Ovary (tissue), 3 donors: Measurements from ENCODE around the gene ACACB.

Source experiments
- EP300 ChIP-seq: sonication (generic); formaldehyde crosslinking; IDR thresholded peaks from one replicate; pipeline ENCODE4 v1.6.1; 2017; ENCODE audit warnings: antibody characterized with exemption
- POLR2A ChIP-seq: fragments of 450-650 bp; IDR thresholded peaks from one replicate; pipeline ENCODE4 v1.6.1; 2017; ENCODE audit warnings: antibody characterized with exemption, mild to moderate bottlenecking, moderate library complexity
- TF ChIP-seq, protein P1 (sequence below), 3 donors: fragments of 450-650 bp in 2 of 3; fragments of 200-600 bp in 1 of 3; IDR thresholded peaks; one replicate each; pipeline versions ENCODE4 v1.5.1 to v1.8.0; 2016 to 2022; ENCODE audit warnings: antibody characterized with exemption in 3 of 3, mild to moderate bottlenecking in 1 of 3
- donor health status: DM: no; HTN: no; CAD: no.

DNA sequence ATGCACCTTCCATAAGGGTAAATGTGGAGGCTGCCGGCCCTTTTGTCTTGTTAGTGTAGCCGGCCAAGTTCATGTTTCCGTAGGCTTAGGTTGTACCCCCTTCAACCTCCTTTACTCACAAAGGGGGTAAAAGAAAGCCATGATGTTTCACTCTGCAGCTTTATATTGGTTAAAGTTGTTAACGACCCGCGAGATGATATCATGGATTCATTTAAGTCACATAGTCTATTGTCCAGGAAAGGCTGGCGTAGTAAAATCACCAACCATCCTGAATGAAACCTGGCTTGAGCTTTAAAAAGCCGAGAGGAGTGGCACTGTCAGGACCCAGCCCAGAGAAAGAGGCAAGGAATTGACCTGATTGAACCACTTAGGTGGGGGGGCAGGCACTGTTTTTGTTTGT lies 17.7 kb upstream of the ACACB start:
- TF ChIP-seq, protein P1, sequence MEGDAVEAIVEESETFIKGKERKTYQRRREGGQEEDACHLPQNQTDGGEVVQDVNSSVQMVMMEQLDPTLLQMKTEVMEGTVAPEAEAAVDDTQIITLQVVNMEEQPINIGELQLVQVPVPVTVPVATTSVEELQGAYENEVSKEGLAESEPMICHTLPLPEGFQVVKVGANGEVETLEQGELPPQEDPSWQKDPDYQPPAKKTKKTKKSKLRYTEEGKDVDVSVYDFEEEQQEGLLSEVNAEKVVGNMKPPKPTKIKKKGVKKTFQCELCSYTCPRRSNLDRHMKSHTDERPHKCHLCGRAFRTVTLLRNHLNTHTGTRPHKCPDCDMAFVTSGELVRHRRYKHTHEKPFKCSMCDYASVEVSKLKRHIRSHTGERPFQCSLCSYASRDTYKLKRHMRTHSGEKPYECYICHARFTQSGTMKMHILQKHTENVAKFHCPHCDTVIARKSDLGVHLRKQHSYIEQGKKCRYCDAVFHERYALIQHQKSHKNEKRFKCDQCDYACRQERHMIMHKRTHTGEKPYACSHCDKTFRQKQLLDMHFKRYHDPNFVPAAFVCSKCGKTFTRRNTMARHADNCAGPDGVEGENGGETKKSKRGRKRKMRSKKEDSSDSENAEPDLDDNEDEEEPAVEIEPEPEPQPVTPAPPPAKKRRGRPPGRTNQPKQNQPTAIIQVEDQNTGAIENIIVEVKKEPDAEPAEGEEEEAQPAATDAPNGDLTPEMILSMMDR (IDR thresholded peaks at IDR 0.05), result no peak
- TF ChIP-seq EP300 (no peak), POLR2A (no peak)
